HG03460 (cell line): ENCODE data around the gene KRT222.

Experiments
- ATAC-seq: cut with Tn5 transposase; IDR thresholded peaks from one replicate; pipeline ENCODE4 v1.9.1; 2021; ENCODE audit not compliant: unreplicated experiment

KRT222 gene

GRCh38 chr17:40664582-40665333, at the start of gene KRT222:
KRT222 (minus strand) TSS chr17:40665177; CDS start chr17:40665099, 78 bp downstream.
- ATAC-seq, result no peak

GRCh38 chr17:40714473-40714872, 49.5 kb upstream of the KRT222 start:
- no peak for ATAC-seq

GRCh38 chr17:40707745-40708144, 42.8 kb upstream of the KRT222 start:
- no peak for ATAC-seq

GRCh38 chr17:40705584-40705983, 40.6 kb upstream of the KRT222 start:
- no peak for ATAC-seq

- no peak for ATAC-seq
Observed at GRCh38 chr17:40703652-40704051, 38.7 kb upstream of the KRT222 start, which contains the start of gene KRT24. KRT24 (minus strand) TSS chr17:40703752; CDS start chr17:40703693, 59 bp downstream.

GRCh38 chr17:40702271-40702670, 37.3 kb upstream of the KRT222 start:
- no peak for ATAC-seq

GRCh38 chr17:40699853-40700252, 34.9 kb upstream of the KRT222 start:
- ATAC-seq, result no peak

GRCh38 chr17:40699371-40699770, 34.4 kb upstream of the KRT222 start:
- ATAC-seq, result no peak

- ATAC-seq, result no peak
Observed at GRCh38 chr17:40697297-40697696, 32.3 kb upstream of the KRT222 start.

GRCh38 chr17:40696651-40697072, 31.7 kb upstream of the KRT222 start:
- ATAC-seq, result no peak

- no peak for ATAC-seq
Observed at GRCh38 chr17:40695874-40696472, 31.0 kb upstream of the KRT222 start.

- no peak for ATAC-seq
Observed at GRCh38 chr17:40694584-40694983, 29.6 kb upstream of the KRT222 start.

- no peak for ATAC-seq
Observed at GRCh38 chr17:40687106-40687505, 22.1 kb upstream of the KRT222 start.

- no peak for ATAC-seq
Observed at GRCh38 chr17:40686192-40686591, 21.2 kb upstream of the KRT222 start.

GRCh38 chr17:40680998-40681397, 16.0 kb upstream of the KRT222 start:
- ATAC-seq, result no peak

GRCh38 chr17:40679523-40679907, 14.5 kb upstream of the KRT222 start:
- no peak for ATAC-seq

GRCh38 chr17:40678902-40679522, 14.0 kb upstream of the KRT222 start:
- ATAC-seq, result no peak

- no peak for ATAC-seq
Observed at GRCh38 chr17:40675905-40676304, 10.9 kb upstream of the KRT222 start.

GRCh38 chr17:40672654-40673053, 7.7 kb upstream of the KRT222 start:
- no peak for ATAC-seq

- no peak for ATAC-seq
Observed at GRCh38 chr17:40671282-40671681, 6.3 kb upstream of the KRT222 start.

- ATAC-seq, result no peak
Observed at GRCh38 chr17:40666331-40666730, 1.4 kb upstream of the KRT222 start.

GRCh38 chr17:40663252-40663651, 1.7 kb downstream of the KRT222 start:
- no peak for ATAC-seq
